ENCODE measurements around the gene TRIP13.

The TRIP13 gene

GRCh38 chr5:957748-958485 is 65.2 kb downstream of the TRIP13 start:
- DNase-seq, result no peak

DNA sequence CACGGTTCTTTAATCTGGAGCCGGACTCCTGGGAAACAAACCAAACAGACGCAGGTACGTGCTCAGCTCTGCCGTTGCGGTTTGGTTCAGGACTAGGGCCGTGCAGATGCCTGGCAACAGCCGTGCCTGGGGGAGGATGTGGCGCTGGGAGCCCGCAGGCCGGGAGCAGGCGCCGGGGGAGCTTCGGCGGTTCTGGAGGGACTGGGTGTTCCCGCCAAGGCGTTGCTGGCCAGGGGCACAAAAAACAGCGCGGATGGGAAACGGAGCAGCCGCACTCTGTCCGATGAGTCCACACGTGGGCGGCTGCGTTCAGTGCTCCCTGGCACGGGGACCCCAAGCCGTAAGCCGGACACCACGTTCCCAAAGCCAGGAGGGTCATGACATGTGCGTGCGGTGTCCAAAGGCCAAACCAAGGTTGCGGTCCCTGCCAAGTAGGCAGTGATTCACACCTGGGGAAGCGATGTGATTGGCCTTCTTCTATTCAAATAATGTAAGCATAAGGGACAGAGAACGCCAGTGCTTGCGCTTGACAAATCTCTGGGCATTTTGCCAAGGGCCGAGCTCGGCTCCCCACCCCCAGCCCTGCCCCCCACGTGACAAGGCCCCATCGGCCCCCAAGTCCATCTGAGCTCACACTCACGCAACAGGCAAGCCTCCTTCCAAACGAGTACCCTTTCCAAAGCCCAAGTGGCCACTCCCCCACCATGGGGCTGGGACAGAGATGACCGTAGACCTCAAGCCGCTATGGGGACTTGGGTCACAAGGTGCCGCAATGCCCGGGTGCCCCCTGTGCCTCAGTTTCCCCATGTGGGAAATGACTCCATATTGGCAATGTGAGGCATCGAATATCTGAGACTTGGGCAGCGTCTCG is 66.3 kb downstream of the TRIP13 start:
- no peak for DNase-seq

DNA sequence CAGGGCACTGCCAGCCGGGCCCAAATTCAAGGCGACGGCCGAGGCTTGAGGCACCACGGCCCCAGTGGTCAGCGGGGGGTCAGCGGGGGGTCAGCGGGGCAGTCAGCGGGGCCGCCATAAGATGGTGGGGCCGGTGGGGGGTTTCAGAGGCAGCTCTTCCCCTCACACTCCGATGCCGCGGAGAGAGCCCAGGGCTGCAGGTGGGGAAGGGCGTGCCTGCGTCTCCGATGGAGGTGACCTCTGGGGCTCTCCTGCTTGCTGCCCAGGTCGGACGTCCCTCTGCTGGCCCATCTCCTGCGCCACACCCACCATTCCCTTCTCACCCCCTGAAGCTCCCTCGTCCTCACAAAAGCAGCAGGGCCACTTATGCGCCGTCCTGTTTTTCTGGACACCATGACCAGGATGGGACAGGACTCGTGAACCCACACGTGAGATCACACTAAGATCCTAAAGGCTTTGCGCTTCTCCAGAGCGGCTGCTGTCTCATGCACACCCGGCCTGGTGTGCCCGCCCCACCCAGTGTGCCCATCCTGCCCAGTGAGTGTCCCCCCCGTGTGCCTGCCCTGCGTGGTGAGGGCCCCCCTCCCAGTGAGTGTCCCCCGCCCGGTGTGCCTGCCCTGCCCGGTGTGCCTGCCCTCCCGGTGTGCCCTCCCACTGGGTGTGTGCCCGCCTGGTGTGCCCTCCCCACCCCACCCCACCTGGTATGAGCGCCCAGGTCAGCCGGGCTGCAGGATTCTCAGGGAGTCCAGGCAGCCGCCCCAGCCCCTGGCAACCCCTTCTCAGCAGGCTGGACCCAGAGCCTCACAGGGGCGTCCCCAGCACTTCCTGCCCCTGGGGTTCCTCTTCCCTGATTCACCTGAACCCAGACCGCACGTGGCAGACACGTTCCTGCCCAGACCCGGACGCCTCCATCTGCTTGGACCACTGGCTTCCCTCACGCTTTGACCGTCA is 67.2 kb downstream of the TRIP13 start:
- DNase-seq, result no peak

- no peak for DNase-seq
These were observed 67.9 kb downstream of the TRIP13 start for GRCh38 chr5:960551-960950.

DNA sequence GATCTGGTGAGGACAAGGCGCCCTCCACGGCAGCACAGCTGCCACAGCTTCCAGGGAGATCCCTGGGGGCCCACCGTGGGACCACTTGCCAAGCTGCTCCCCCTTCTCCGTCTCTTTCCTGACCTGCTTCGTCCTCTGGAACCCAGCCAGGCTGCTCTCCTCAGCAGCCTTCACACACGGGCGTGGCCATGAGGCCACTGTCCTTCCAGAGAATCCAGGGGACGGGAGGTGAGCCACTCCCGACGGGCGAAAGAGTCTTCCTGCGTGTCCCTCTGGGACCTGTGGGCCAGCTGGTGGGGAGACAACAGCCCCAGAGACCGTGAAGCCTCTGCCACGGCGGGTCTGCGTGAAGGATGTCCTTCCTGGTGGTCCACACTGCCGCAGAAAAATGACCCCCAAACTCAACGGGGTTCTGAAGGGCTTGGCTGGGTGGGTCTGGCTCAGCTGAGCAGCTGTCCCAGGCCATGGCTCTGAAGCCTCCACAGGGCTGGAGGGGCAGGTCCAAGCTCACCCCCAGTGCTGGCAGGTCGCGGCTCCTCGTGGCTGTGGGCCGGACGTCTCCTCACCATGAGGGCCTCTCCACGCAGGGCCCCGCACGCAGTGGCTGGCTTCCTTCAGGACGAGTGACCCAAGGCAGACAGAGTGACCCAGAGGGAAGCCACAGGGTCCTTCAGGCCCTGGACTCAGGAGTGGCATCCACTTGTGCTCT is 68.5 kb downstream of the TRIP13 start:
- no peak for DNase-seq

GRCh38 chr5:961711-962240 is 69.1 kb downstream of the TRIP13 start:
- no peak for DNase-seq

DNA sequence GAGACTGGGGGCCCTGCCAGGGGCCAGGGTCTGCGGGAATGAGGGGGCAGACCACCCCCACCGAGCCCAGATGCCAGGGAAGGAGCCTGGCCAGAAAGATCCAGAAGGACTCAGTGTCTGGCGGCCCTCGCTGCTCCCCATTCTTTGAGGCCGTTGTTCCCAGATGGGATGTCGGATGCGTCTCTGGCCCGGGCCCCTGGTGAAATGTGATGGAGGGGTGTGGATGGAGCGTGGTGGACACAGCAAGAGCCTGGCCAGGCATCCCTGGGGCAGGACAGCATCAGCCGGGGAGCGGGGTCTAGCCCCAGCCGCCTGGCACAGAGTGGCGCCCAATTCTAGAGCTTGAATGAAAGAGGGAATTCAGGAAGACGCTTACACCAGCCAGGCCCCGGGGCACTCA is 69.7 kb downstream of the TRIP13 start:
- no peak for DNase-seq

DNA sequence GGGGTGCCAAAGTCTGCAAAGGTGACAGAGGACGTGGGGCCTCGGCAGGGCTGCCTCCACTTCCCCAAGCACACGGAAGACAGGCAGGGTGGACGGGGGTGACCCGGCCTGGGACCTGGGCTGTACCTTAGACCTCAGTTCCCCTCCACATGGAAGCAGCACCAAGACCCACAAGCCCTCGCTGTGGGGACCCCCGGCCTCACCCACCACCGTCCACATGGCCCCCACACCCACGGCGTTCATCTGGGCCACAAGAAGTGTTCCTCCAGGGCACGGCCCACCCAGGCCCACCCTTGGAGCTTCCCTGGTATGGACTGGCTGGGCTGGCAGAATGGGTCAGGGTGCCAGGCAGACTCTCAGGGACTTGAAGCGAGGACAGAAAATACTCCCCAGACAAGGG is 70.1 kb downstream of the TRIP13 start:
- DNase-seq, result no peak

GRCh38 chr5:963310-963672 is 70.6 kb downstream of the TRIP13 start:
- no peak for DNase-seq

DNA sequence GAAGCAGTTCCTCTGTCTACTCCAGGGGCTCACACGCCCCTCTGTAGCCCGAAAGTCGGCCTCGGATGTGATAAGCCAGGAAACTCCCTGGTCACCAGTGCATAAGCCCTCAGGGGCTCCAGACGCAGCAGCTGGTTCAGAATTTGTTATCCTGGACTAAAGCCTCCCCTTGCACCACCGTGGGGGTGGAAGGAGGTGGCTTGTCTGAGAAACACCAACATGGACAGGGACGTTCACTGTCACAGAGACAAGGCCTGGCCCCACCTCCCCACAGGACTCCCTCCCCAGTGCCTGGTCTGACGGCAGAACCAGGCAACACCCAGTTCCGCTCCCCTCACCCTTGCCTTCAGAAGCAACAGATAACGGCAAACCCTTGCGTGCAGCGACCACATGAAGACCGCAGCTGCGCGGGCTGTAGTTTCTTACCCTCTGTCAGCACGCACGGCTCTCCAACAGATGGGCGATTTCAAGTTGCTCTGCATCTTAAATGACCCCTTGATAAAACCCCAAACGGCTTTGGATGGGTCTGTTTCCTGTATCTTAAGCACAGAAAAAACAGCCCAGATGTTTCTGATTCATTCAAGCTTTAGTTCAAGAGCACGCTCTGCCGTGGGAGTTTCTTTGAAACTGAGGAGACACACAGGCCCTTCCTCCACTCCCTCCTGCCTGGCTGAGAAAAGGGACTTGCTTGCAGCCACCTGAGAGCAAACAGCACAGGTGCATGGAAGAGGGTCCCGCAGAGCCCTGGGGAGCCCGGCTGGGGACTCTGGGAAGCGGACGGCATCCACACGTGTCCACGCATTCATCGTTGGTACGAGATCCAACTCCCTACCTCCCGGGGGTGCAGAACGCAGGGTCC is 71.2 kb downstream of the TRIP13 start:
- DNase-seq, result no peak

GRCh38 chr5:964821-965220 is 72.1 kb downstream of the TRIP13 start:
- no peak for DNase-seq

DNA sequence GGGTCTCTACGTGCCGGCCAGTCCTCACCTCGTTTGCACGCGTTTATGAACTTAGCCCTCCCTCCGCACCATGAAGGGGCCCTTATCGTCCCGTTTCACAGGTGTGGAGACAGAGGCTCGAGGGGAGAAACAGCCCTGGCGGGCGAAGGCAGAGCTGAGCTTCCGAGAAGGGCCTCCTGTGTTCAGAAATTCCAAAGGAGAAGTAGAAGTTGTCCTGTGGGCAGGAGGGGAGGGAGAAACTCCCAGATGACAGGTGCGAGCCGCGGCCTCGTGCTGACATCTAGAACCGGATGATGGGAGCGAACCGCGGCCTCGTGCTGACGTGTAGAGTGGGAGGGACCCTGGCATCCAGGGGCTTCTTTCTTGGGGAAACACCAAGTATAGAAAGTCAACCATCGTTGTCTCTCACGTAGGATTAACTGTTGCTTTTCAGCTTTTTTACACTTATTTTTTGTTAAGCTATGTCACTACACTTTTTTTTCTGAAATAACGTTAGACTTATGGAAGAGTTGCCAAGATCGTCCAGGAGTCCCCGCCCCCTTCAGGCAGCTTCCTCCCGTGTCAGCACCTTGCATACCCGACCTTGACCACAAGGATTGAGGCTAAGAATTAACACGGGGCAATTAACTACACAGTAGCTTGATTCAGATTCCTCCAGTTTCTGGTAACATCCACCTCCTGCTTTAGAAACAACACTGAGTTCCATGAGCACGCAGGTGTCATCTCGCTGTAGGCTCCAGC is 73.1 kb downstream of the TRIP13 start:
- DNase-seq, result no peak

DNA sequence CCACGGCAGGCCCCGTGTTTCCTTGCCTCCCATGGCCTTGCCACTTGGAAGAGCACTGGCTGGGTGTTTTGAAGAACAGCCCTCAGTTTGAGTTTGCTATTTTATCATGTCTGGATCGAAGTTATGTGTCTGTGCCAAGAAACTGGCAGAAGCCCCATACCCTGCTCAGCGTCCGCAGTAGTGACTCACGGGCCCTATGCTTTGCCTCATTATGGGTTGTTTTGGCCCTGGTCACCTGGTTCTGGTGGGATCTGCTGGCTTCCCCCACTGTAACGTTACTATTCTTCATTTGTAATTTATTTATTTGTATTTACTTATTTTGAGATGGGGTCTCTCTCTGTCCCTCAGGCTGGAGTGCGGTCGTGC is 73.6 kb downstream of the TRIP13 start:
- no peak for DNase-seq

DNA sequence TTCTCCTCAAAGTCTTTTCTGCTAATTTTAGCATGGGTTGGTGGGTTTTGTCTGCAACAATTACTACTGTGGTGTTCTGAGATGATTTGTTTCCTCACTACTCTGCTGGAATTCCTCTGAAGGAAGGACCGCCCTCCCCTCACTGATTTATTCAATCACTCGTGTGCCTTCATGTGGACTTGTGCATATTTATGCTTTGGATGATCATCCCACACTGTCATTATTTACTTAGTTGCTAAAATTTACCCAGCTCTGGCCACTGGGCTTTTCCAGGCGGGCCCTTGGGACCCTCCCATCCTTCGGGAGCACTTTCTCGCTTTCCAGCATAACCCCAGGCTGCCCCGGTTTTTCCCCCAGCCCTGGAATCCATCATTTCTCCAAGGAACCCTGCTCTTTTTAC is 74.3 kb downstream of the TRIP13 start:
- no peak for DNase-seq

All from kidney glomerular epithelial cell (primary cell).